PC-9 (cell line): ENCODE data around the gene POU2F3. TPM values are rescaled to one million over a fixed set of nuclear protein-coding genes. Genes with fewer than 3 reads are reported as not detected.
A peak's percentile ranks its signal among the peaks of the same experiment; 100 is the strongest.

Source experiments
- BruUV-seq: library from RNA; stranded (reverse); fragments of 400-500 nt; replicated peaks from 2 replicates; lab custom pipeline; 2021; lab: Mats Ljungman, UMichigan
- CTCF ChIA-PET: fragments of 300-600 bp; sonication (Branson Sonifier 250); formaldehyde crosslinking; loops from one replicate; lab custom pipeline; 2022; ENCODE audit warnings: antibody characterized with exemption; lab: Charles Lee
- POLR2A ChIA-PET: fragments of 300-600 bp; sonication (Branson Sonifier 250); formaldehyde crosslinking; loops from one replicate; lab custom pipeline; 2022; ENCODE audit warnings: antibody characterized with exemption; ENCODE audit not compliant: unreplicated experiment; lab: Charles Lee
- DNase-seq, 2 experiments: peaks; one replicate each; pipeline versions ENCODE4 v3.0.0 to v3.0.0-alpha.2; 2015 to 2022; ENCODE audit warnings: mixed read lengths in 1 of 2
- H2AFZ ChIP-seq: fragments of 200-600 bp; sonication (generic); 2 replicates; pipeline ENCODE4 v1.8.1; 2017; ENCODE audit warnings: antibody characterized with exemption
- H3F3A ChIP-seq: fragments of 200-600 bp; sonication (generic); 2 replicates; pipeline ENCODE4 v1.8.1; 2017; ENCODE audit warnings: antibody characterized with exemption, mild to moderate bottlenecking, low read depth; ENCODE audit not compliant: insufficient read depth
- H3K27ac ChIP-seq: fragments of 200-600 bp; sonication (generic); 2 replicates; pipeline ENCODE4 v1.6.1; 2016; ENCODE audit warnings: mixed run types
- H3K27me3 ChIP-seq: fragments of 200-600 bp; sonication (generic); 2 replicates; pipeline ENCODE4 v1.6.1; 2016; ENCODE audit warnings: low read depth, mixed run types; ENCODE audit not compliant: insufficient read depth
- H3K36me3 ChIP-seq: fragments of 200-600 bp; sonication (generic); 2 replicates; pipeline ENCODE4 v1.6.1; 2016; ENCODE audit warnings: low read depth, mixed run types
- H3K4me1 ChIP-seq: fragments of 200-600 bp; sonication (generic); replicated peaks from 2 replicates; pipeline ENCODE4 v1.6.1; 2016; ENCODE audit warnings: mixed run types; ENCODE audit not compliant: insufficient read depth
- H3K4me2 ChIP-seq: fragments of 200-600 bp; sonication (generic); 2 replicates; pipeline ENCODE4 v1.6.1; 2017; ENCODE audit warnings: mixed run types
- H3K4me3 ChIP-seq: fragments of 200-600 bp; sonication (generic); 2 replicates; pipeline ENCODE4 v1.6.1; 2016; ENCODE audit warnings: mixed run types
- H3K79me2 ChIP-seq: fragments of 200-600 bp; sonication (generic); 2 replicates; pipeline ENCODE4 v1.6.1; 2017; ENCODE audit warnings: low read depth, mixed run types
- H3K9me2 ChIP-seq: fragments of 200-600 bp; sonication (generic); 2 replicates; pipeline ENCODE4 v1.8.1; 2017; ENCODE audit warnings: mild to moderate bottlenecking; ENCODE audit not compliant: insufficient read depth
- H3K9me3 ChIP-seq: fragments of 200-600 bp; sonication (generic); 2 replicates; pipeline ENCODE4 v1.8.1; 2016; ENCODE audit warnings: low read depth; ENCODE audit not compliant: insufficient read depth
- H4K20me1 ChIP-seq: fragments of 200-600 bp; sonication (generic); 2 replicates; pipeline ENCODE4 v1.8.1; 2017; ENCODE audit not compliant: insufficient read depth
- CTCF ChIP-seq: fragments of 200-600 bp; sonication (generic); conservative IDR thresholded peaks from 2 replicates; pipeline ENCODE4 v1.6.1; 2017; ENCODE audit warnings: mixed run types, antibody characterized with exemption, mild to moderate bottlenecking, moderate library complexity
- EZH2 ChIP-seq: fragments of 200-600 bp; sonication (generic); IDR thresholded peaks from 2 replicates; pipeline ENCODE4 v1.8.0; 2017; ENCODE audit warnings: antibody characterized with exemption, low read depth
- intact Hi-C: fragments of 100-400 bp; cut with micrococcal nuclease; formaldehyde crosslinking; loops from one replicate; pipeline ENCODE4 v1.10.0; 2022; ENCODE audit not compliant: unreplicated experiment
- total RNA-seq: library from RNA; stranded (reverse); gene quantifications from 2 replicates; pipeline ENCODE4 v1.2.3, GENCODE V29; 2021

POU2F3 gene
- total RNA-seq, 1 experiment from 2014 or later = 2.9 TPM

- peaks cover 43% of the 10 kb centered on the region; the same call in 1 of the 2 replicates for H4K20me1 ChIP-seq
- no peaks in the 10 kb centered on the region for H3K9me2 ChIP-seq
Measured at GRCh38 chr11:120221115-120221752, 18.7 kb upstream of the POU2F3 start.

GRCh38 chr11:120222916-120223315 is 17.0 kb upstream of the POU2F3 start:
- H3K4me3 ChIP-seq = no peak overlapping the region
- H3K4me2 ChIP-seq = no peak overlapping the region
- no peaks in the 10 kb centered on the region for H3K27me3 ChIP-seq
- TF ChIP-seq CTCF (no peak), EZH2 (no peak)
- no peaks in the 10 kb centered on the region for H3K9me2 ChIP-seq
- peaks cover 24% of the 10 kb centered on the region for H3K4me1 ChIP-seq
- intact Hi-C loops = no loop called here
- peaks cover 36% of the 10 kb centered on the region for H3K79me2 ChIP-seq
- ChIA-PET POLR2A (no interaction called here), CTCF (no interaction called here)
- BruUV-seq = no TSS peak
- H3F3A ChIP-seq = peaks cover 15% of the 10 kb centered on the region; the same call in 1 of the 2 replicates
- no peaks in the 10 kb centered on the region for H3K9me3 ChIP-seq
- 0 out of 2 replicates have a peak, but pooled peaks cover 3% of the 10 kb centered on the region for H3K36me3 ChIP-seq
- H2AFZ ChIP-seq = no peak overlapping the region
- H4K20me1 ChIP-seq = peaks cover 37% of the 10 kb centered on the region; the same call in 1 of the 2 replicates
- DNase-seq = no peak
- H3K27ac ChIP-seq = no peak overlapping the region

More at GRCh38 chr11:120221115-120221752, 18.7 kb upstream of the POU2F3 start:
- peaks cover 9% of the 10 kb centered on the region; the same call in 1 of the 2 replicates for H3F3A ChIP-seq
- H3K79me2 ChIP-seq = peaks cover 53% of the 10 kb centered on the region
- DNase-seq = peak in 1 of 2 experiments; percentile 78
- peak overlapping the region; percentile 36; the same call in 1 of the 2 replicates for H3K27ac ChIP-seq
- H3K4me3 ChIP-seq = no peak overlapping the region
- ChIA-PET CTCF (interaction anchor here (0.5 kb wide), 1 partner anchor 42 kb away, joined by 4 read pairs; no protein-coding TSS in a partner anchor), POLR2A (no interaction called here)
- intact Hi-C loops = no loop called here
- TF ChIP-seq EZH2 (no peak), CTCF (no peak)
- no peak overlapping the region for H2AFZ ChIP-seq
- no TSS peak for BruUV-seq
- H3K36me3 ChIP-seq = peaks cover 3% of the 10 kb centered on the region; the same call in 1 of the 2 replicates
- no peaks in the 10 kb centered on the region for H3K27me3 ChIP-seq
- H3K9me3 ChIP-seq = no peaks in the 10 kb centered on the region
- peaks cover 25% of the 10 kb centered on the region for H3K4me1 ChIP-seq
- peak overlapping the region; percentile 30 for H3K4me2 ChIP-seq

GRCh38 chr11:120223793-120224192 is 16.1 kb upstream of the POU2F3 start:
- Histone ChIP-seq H2AFZ (no peak overlapping the region), H3K27ac (no peak overlapping the region), H3K36me3 (0 out of 2 replicates have a peak, but pooled peaks cover 3% of the 10 kb centered on the region), H3K4me1 (peaks cover 24% of the 10 kb centered on the region), H3K79me2 (peaks cover 28% of the 10 kb centered on the region), H3F3A (peaks cover 22% of the 10 kb centered on the region; the same call in 1 of the 2 replicates), H3K9me3 (no peaks in the 10 kb centered on the region), H4K20me1 (peaks cover 37% of the 10 kb centered on the region; the same call in 1 of the 2 replicates), H3K4me2 (no peak overlapping the region), H3K27me3 (no peaks in the 10 kb centered on the region), H3K4me3 (no peak overlapping the region), H3K9me2 (no peaks in the 10 kb centered on the region)
- no peak for DNase-seq
- TF ChIP-seq EZH2 (no peak), CTCF (no peak)
- no TSS peak for BruUV-seq
- ChIA-PET CTCF (no interaction called here), POLR2A (no interaction called here)
- intact Hi-C loops = no loop called here
